GM12801 (cell line): ENCODE measurements around the gene MT4.

Source experiments
- CTCF ChIP-seq: IDR thresholded peaks from one replicate; pipeline ENCODE4 v1.5.1; 2011; ENCODE audit warnings: control low read depth; ENCODE audit not compliant: insufficient read length; ENCODE audit errors: extremely low read depth

MT4 gene

GRCh38 chr16:56610017-56610608 lies 45.2 kb downstream of the MT4 start:
- no peak for TF ChIP-seq CTCF

- TF ChIP-seq CTCF: no peak
Observed at GRCh38 chr16:56610609-56611111, 45.8 kb downstream of the MT4 start.

GRCh38 chr16:56611281-56611833 lies 46.5 kb downstream of the MT4 start:
- no peak for TF ChIP-seq CTCF

GRCh38 chr16:56613706-56614105 lies 48.8 kb downstream of the MT4 start:
- TF ChIP-seq CTCF: no peak

GRCh38 chr16:56614549-56614991 lies 49.7 kb downstream of the MT4 start:
- TF ChIP-seq CTCF: no peak

- no peak for TF ChIP-seq CTCF
Observed at GRCh38 chr16:56615353-56615752, 50.5 kb downstream of the MT4 start.

GRCh38 chr16:56616608-56617211 lies 51.8 kb downstream of the MT4 start:
- no peak for TF ChIP-seq CTCF
